ENCODE data around the gene ACER2.

ACER2 gene

DNA sequence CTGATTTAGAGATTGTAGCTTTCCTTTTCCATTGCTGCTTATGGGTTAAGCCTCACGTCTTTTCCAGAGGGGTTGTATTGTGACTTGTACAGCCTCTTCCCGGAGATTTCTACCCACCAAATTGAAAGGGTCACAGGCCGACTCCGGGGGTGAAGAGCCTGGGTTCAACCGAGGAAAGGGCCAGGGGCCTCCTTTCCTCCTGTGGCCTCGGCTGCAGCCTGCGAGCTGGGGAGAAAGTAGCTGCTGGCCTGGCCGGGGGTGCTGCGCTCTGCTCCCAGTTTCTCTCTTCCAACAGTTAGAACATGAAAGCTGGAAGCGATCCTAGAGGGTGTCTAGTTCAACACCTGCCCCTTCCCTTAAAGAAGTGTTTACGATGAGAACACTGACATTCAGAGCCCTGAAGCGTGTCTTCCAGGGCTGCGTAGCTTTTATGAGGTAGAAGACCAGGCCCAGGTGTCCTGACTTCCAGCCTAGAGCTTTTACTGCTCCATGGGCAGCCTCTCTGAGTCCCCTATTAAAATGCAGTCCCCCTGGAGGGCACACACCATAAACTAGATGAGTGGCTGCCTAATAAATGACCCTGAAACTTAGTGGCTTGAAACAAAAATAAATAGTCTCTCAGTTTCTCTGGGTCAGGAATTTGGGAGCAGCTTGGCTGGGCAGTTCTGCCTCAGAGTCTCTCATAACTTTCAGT, 56.9 kb downstream of the ACER2 start:
- H3K27ac ChIP-seq (ENCODE audit: low read length, poor library complexity, severe bottlenecking): no peak overlapping the region
- H3K79me1 ChIP-seq (replicated peaks; ENCODE audit: low read length, poor library complexity, severe bottlenecking): no peaks in the 10 kb centered on the region
- no peak overlapping the region for H3K4me2 ChIP-seq (ENCODE audit: low read length, poor library complexity, severe bottlenecking)
- no peak overlapping the region for H3K4me3 ChIP-seq (ENCODE audit: insufficient read depth in 1 of 2, low read depth in 1 of 2, low read length in 2 of 2)
- H4K91ac ChIP-seq (ENCODE audit: low read length): no peak overlapping the region
- H3K4me1 ChIP-seq (ENCODE audit: control insufficient read depth, insufficient read depth, low read depth, low read length): peaks cover 16% of the 10 kb centered on the region
- no peak overlapping the region for H3K18ac ChIP-seq (ENCODE audit: low read depth in 1 of 2, low read length in 2 of 2)
- DNase-seq: no peak
- no peak overlapping the region for H2AK5ac ChIP-seq (ENCODE audit: low read length, severe bottlenecking)
- no peak overlapping the region for H3K4ac ChIP-seq (ENCODE audit: low read depth in 1 of 2, low read length in 2 of 2)
- H2BK5ac ChIP-seq (ENCODE audit: low read depth, low read length, poor library complexity, severe bottlenecking): no peak overlapping the region
- no peak overlapping the region for H2AFZ ChIP-seq (ENCODE audit: low read depth, low read length)
- no peak overlapping the region for H2BK12ac ChIP-seq (ENCODE audit: low read length in 2 of 2)
- H3K23ac ChIP-seq (ENCODE audit: low read length in 2 of 2): no peak overlapping the region
- H3K14ac ChIP-seq (ENCODE audit: low read length in 2 of 2): no peak overlapping the region
- H2BK15ac ChIP-seq (ENCODE audit: low read depth, poor library complexity, severe bottlenecking): no peak overlapping the region
- 92% methylated on average over 13 of the region's 13 CpGs for WGBS
- no peak overlapping the region for H3K9ac ChIP-seq (ENCODE audit: low read length)
- H3K36me3 ChIP-seq (ENCODE audit: control insufficient read depth in 1 of 2, insufficient read depth in 2 of 2, low read depth in 1 of 2, low read length in 2 of 2): no peaks in the 10 kb centered on the region
- H3K9me3 ChIP-seq (ENCODE audit: control insufficient read depth, low read length): no peaks in the 10 kb centered on the region
- H4K8ac ChIP-seq (ENCODE audit: low read length): no peak overlapping the region
- no peak overlapping the region for H2BK120ac ChIP-seq (ENCODE audit: low read depth, low read length)
- peaks cover 2 to 37% of the 10 kb centered on the region in 2 experiments for H3K27me3 ChIP-seq (ENCODE audit: control insufficient read depth in 1 of 2, insufficient read depth in 1 of 2, low read length in 2 of 2)

- no peak overlapping the region for H3K4me3 ChIP-seq (ENCODE audit: insufficient read depth in 1 of 2, low read depth in 1 of 2, low read length in 2 of 2)
- peaks cover 2 to 42% of the 10 kb centered on the region in 2 experiments for H3K27me3 ChIP-seq (ENCODE audit: control insufficient read depth in 1 of 2, insufficient read depth in 1 of 2, low read length in 2 of 2)
- H3K14ac ChIP-seq (ENCODE audit: low read length in 2 of 2): no peak overlapping the region
- H4K91ac ChIP-seq (ENCODE audit: low read length): no peak overlapping the region
- no peak overlapping the region for H2AK5ac ChIP-seq (ENCODE audit: low read length, severe bottlenecking)
- DNase-seq: no peak
- no peak overlapping the region for H3K18ac ChIP-seq (ENCODE audit: low read depth in 1 of 2, low read length in 2 of 2)
- H3K27ac ChIP-seq (ENCODE audit: low read length, poor library complexity, severe bottlenecking): no peak overlapping the region
- H2BK5ac ChIP-seq (ENCODE audit: low read depth, low read length, poor library complexity, severe bottlenecking): no peak overlapping the region
- H3K4me2 ChIP-seq (ENCODE audit: low read length, poor library complexity, severe bottlenecking): no peak overlapping the region
- H3K4ac ChIP-seq (ENCODE audit: low read depth in 1 of 2, low read length in 2 of 2): no peak overlapping the region
- H3K9me3 ChIP-seq (ENCODE audit: control insufficient read depth, low read length): no peaks in the 10 kb centered on the region
- no peaks in the 10 kb centered on the region for H3K79me1 ChIP-seq (replicated peaks; ENCODE audit: low read length, poor library complexity, severe bottlenecking)
- H2AFZ ChIP-seq (ENCODE audit: low read depth, low read length): no peak overlapping the region
- no peak overlapping the region for H2BK15ac ChIP-seq (ENCODE audit: low read depth, poor library complexity, severe bottlenecking)
- H2BK120ac ChIP-seq (ENCODE audit: low read depth, low read length): no peak overlapping the region
- peaks cover 16% of the 10 kb centered on the region for H3K4me1 ChIP-seq (ENCODE audit: control insufficient read depth, insufficient read depth, low read depth, low read length)
- H3K36me3 ChIP-seq (ENCODE audit: control insufficient read depth in 1 of 2, insufficient read depth in 2 of 2, low read depth in 1 of 2, low read length in 2 of 2): no peaks in the 10 kb centered on the region
- 100% methylated on average over 1 of the region's 2 CpGs for WGBS
- H2BK12ac ChIP-seq (ENCODE audit: low read length in 2 of 2): no peak overlapping the region
- H3K9ac ChIP-seq (ENCODE audit: low read length): no peak overlapping the region
- no peak overlapping the region for H3K23ac ChIP-seq (ENCODE audit: low read length in 2 of 2)
- H4K8ac ChIP-seq (ENCODE audit: low read length): no peak overlapping the region
Measured at GRCh38 chr9:19466280-19466639, 57.5 kb downstream of the ACER2 start.

DNA sequence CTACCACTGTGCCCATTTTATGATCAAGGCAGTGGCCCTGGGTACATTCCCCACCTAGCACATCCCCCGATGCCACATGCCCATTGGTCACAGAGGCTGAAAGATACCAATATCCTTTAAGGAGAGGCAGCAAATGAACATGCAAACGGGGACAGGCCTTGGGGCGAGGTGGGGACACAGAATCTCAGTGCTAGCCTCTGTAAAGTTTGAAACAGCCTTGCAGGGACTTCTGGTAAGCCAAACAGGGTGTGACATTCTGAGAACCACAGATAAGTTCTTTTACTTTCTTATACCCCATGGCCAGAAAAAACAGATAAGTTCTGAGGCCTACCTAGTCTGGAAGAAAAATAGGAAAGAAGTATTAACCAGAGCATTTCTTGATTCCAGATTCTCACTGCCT, 60.5 kb downstream of the ACER2 start:
- H3K4me3 ChIP-seq (ENCODE audit: insufficient read depth in 1 of 2, low read depth in 1 of 2, low read length in 2 of 2): no peak overlapping the region
- no peaks in the 10 kb centered on the region for H3K9me3 ChIP-seq (ENCODE audit: control insufficient read depth, low read length)
- no peak overlapping the region for H3K9ac ChIP-seq (ENCODE audit: low read length)
- no peak for DNase-seq
- no peak overlapping the region for H2AFZ ChIP-seq (ENCODE audit: low read depth, low read length)
- no peak overlapping the region for H2BK15ac ChIP-seq (ENCODE audit: low read depth, poor library complexity, severe bottlenecking)
- no peaks in the 10 kb centered on the region for H3K79me1 ChIP-seq (replicated peaks; ENCODE audit: low read length, poor library complexity, severe bottlenecking)
- H3K18ac ChIP-seq (ENCODE audit: low read depth in 1 of 2, low read length in 2 of 2): no peak overlapping the region
- no peak overlapping the region for H3K23ac ChIP-seq (ENCODE audit: low read length in 2 of 2)
- no peak overlapping the region for H2BK12ac ChIP-seq (ENCODE audit: low read length in 2 of 2)
- H2AK5ac ChIP-seq (ENCODE audit: low read length, severe bottlenecking): no peak overlapping the region
- H3K4ac ChIP-seq (ENCODE audit: low read depth in 1 of 2, low read length in 2 of 2): no peak overlapping the region
- peaks cover 18% of the 10 kb centered on the region for H3K4me1 ChIP-seq (ENCODE audit: control insufficient read depth, insufficient read depth, low read depth, low read length)
- 90% methylated on average over 3 of the region's 3 CpGs for WGBS
- no peak overlapping the region for H4K8ac ChIP-seq (ENCODE audit: low read length)
- no peak overlapping the region for H4K91ac ChIP-seq (ENCODE audit: low read length)
- no peak overlapping the region for H2BK5ac ChIP-seq (ENCODE audit: low read depth, low read length, poor library complexity, severe bottlenecking)
- H3K36me3 ChIP-seq (ENCODE audit: control insufficient read depth in 1 of 2, insufficient read depth in 2 of 2, low read depth in 1 of 2, low read length in 2 of 2): no peaks in the 10 kb centered on the region
- H2BK120ac ChIP-seq (ENCODE audit: low read depth, low read length): no peak overlapping the region
- peaks cover 10 to 57% of the 10 kb centered on the region in 2 experiments for H3K27me3 ChIP-seq (ENCODE audit: control insufficient read depth in 1 of 2, insufficient read depth in 1 of 2, low read length in 2 of 2)
- H3K27ac ChIP-seq (ENCODE audit: low read length, poor library complexity, severe bottlenecking): no peak overlapping the region
- H3K4me2 ChIP-seq (ENCODE audit: low read length, poor library complexity, severe bottlenecking): no peak overlapping the region
- no peak overlapping the region for H3K14ac ChIP-seq (ENCODE audit: low read length in 2 of 2)

- H2AFZ ChIP-seq (ENCODE audit: low read depth, low read length): no peak overlapping the region
- peaks cover 7% of the 10 kb centered on the region for H3K4me1 ChIP-seq (ENCODE audit: control insufficient read depth, insufficient read depth, low read depth, low read length)
Measured at GRCh38 chr9:19470567-19470966, 61.8 kb downstream of the ACER2 start.

More at GRCh38 chr9:19470567-19470966, 61.8 kb downstream of the ACER2 start:
- no peak overlapping the region for H2BK120ac ChIP-seq (ENCODE audit: low read depth, low read length)
- H2BK15ac ChIP-seq (ENCODE audit: low read depth, poor library complexity, severe bottlenecking): no peak overlapping the region
- peak overlapping the region; percentile 63 for H3K9ac ChIP-seq (ENCODE audit: low read length)
- no peaks in the 10 kb centered on the region for H3K79me1 ChIP-seq (replicated peaks; ENCODE audit: low read length, poor library complexity, severe bottlenecking)
- H4K91ac ChIP-seq (ENCODE audit: low read length): no peak overlapping the region
- H3K18ac ChIP-seq (ENCODE audit: low read depth in 1 of 2, low read length in 2 of 2): no peak overlapping the region
- H3K27me3 ChIP-seq (ENCODE audit: control insufficient read depth in 1 of 2, insufficient read depth in 1 of 2, low read length in 2 of 2): peaks cover 23 to 63% of the 10 kb centered on the region in 2 experiments
- H2BK12ac ChIP-seq (ENCODE audit: low read length in 2 of 2): no peak overlapping the region
- peak overlapping the region in 1 of 2 experiments; percentile 22 for H3K4me3 ChIP-seq (ENCODE audit: insufficient read depth in 1 of 2, low read depth in 1 of 2, low read length in 2 of 2)
- no peak overlapping the region for H2AK5ac ChIP-seq (ENCODE audit: low read length, severe bottlenecking)
- H2BK5ac ChIP-seq (ENCODE audit: low read depth, low read length, poor library complexity, severe bottlenecking): no peak overlapping the region
- no peak overlapping the region for H3K23ac ChIP-seq (ENCODE audit: low read length in 2 of 2)
- H3K14ac ChIP-seq (ENCODE audit: low read length in 2 of 2): no peak overlapping the region
- no peak overlapping the region for H4K8ac ChIP-seq (ENCODE audit: low read length)
- H3K9me3 ChIP-seq (ENCODE audit: control insufficient read depth, low read length): no peaks in the 10 kb centered on the region
- DNase-seq: no peak
- H3K4me2 ChIP-seq (ENCODE audit: low read length, poor library complexity, severe bottlenecking): no peak overlapping the region
- 77% methylated on average over 4 of the region's 5 CpGs for WGBS
- H3K27ac ChIP-seq (ENCODE audit: low read length, poor library complexity, severe bottlenecking): no peak overlapping the region
- no peaks in the 10 kb centered on the region for H3K36me3 ChIP-seq (ENCODE audit: control insufficient read depth in 1 of 2, insufficient read depth in 2 of 2, low read depth in 1 of 2, low read length in 2 of 2)
- no peak overlapping the region for H3K4ac ChIP-seq (ENCODE audit: low read depth in 1 of 2, low read length in 2 of 2)

Measured in mesenchymal stem cell (in vitro differentiated cells and primary cell).